Measurements from ENCODE around the gene ISG20L2. TPM values are rescaled to one million over a fixed set of nuclear protein-coding genes. Genes with fewer than 3 reads are reported as not detected.

ISG20L2 gene
- total RNA-seq, 1 experiment from 2014 or later, result 41.7 TPM

DNA sequence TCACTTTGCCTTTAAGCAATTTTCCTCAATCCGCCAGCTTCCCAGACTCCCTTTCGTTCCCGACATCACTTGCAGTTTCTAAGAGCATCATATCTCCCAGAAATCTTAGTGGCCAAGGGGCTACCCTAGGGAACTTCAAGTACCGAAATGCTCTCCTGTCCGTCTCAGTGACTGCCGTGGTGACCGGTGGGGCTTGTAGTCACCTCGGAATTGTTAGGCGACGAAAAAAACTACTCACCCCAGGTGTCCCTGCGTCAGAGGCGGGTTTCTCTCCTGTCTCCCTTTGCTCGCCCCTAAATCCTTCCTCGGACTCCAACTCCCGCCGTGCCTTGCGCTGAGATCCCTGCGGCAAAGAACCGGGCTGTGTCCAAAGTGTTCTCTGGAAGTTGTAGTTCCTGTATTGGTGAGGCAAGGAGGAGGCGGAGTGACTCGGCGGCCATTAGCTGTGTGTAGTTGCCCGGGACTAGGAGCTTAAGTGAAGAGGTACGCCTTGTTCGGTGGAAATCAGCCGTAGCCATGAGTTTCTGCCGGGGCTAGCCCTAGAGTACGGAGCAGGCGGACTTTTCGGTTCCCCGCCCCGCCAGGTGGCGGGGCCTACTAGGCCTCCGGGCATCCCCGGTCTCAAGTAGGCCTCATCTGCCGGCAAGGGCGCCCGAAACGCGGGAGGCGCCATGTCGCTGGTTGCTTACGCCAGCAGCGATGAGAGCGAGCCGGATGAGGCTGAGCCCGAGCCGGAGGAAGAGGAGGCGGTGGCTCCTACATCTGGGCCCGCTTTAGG lies 38.7 kb upstream of the ISG20L2 start, which contains the start of gene PRCC:
TSS of gene PRCC (plus strand) at position 435 of the 778 bp plus-strand sequence. CDS start at position 672, 237 bp downstream.
- peak within 1 kb of the TSS; percentile 95 for H3K4me2 ChIP-seq (ENCODE audit: low read length)
- peaks cover 58% of the 10 kb centered on the region for H3K79me2 ChIP-seq (ENCODE audit: insufficient read depth, low read length)
- peak within 1 kb of the TSS; percentile 36 for H2AFZ ChIP-seq (ENCODE audit: low read depth, low read length, poor library complexity, severe bottlenecking)
- POLR2A ChIA-PET, result interaction anchor here (0.6 to 1.9 kb wide), 12 partner anchors 10 to 267 kb away, joined by 3 to 14 read pairs (median 4); partner anchors contain the start of genes HDGF, ISG20L2, MEF2D and METTL25B
- H3K4me3 ChIP-seq (replicated peaks in 1 of 2; ENCODE audit: low read depth in 1 of 2, low read length in 2 of 2), result peak within 1 kb of the TSS; percentile 74 to 95
- intact Hi-C loops (cut with micrococcal nuclease), result loop anchor here (1.0 to 5.0 kb wide), 5 partner anchors 15 to 80 kb away; partner anchors contain the start of genes ISG20L2, METTL25B and MRPL24
- TF ChIP-seq TCF7L2 (IDR thresholded peaks at IDR 0.05; ENCODE audit: borderline replicate concordance, extremely low read depth, insufficient read depth, insufficient read length) (peak; percentile 38), EGR1 (IDR thresholded peaks at IDR 0.05; ENCODE audit: low read depth) (peak; percentile 59), POLR2A (IDR thresholded peaks at IDR 0.05; ENCODE audit: borderline replicate concordance, extremely low read depth, insufficient read depth, insufficient read length) (peak; percentile 47), EZH2phosphoT487 (IDR thresholded peaks at IDR 0.05; ENCODE audit: borderline replicate concordance) (no peak), RAD21 (IDR thresholded peaks at IDR 0.05; ENCODE audit: low read depth) (peak; percentile 34; the same call in 1 of the 2 replicates), CBX3 (IDR thresholded peaks at IDR 0.05; ENCODE audit: low read depth) (peak; percentile 66), ZFX (IDR thresholded peaks at IDR 0.05) (peak; percentile 100), ELF1 (IDR thresholded peaks at IDR 0.05; ENCODE audit: borderline replicate concordance, low read depth) (peak; percentile 75; the same call in 1 of the 2 replicates), SP1 (IDR thresholded peaks at IDR 0.05; ENCODE audit: low read depth) (peak; percentile 89), YY1 (IDR thresholded peaks at IDR 0.05; ENCODE audit: extremely low read depth, insufficient replicate concordance, low read depth, low read length) (peak; percentile 95)
- TF ChIP-seq, protein P1, sequence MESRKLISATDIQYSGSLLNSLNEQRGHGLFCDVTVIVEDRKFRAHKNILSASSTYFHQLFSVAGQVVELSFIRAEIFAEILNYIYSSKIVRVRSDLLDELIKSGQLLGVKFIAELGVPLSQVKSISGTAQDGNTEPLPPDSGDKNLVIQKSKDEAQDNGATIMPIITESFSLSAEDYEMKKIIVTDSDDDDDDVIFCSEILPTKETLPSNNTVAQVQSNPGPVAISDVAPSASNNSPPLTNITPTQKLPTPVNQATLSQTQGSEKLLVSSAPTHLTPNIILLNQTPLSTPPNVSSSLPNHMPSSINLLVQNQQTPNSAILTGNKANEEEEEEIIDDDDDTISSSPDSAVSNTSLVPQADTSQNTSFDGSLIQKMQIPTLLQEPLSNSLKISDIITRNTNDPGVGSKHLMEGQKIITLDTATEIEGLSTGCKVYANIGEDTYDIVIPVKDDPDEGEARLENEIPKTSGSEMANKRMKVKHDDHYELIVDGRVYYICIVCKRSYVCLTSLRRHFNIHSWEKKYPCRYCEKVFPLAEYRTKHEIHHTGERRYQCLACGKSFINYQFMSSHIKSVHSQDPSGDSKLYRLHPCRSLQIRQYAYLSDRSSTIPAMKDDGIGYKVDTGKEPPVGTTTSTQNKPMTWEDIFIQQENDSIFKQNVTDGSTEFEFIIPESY (IDR thresholded peaks at IDR 0.05; ENCODE audit: extremely low read depth, insufficient replicate concordance, low read length), result peak; percentile 12
- TF ChIP-seq, protein P2, sequence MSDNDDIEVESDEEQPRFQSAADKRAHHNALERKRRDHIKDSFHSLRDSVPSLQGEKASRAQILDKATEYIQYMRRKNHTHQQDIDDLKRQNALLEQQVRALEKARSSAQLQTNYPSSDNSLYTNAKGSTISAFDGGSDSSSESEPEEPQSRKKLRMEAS (IDR thresholded peaks at IDR 0.05), result peak; percentile 62
- TF ChIP-seq, protein P3, sequence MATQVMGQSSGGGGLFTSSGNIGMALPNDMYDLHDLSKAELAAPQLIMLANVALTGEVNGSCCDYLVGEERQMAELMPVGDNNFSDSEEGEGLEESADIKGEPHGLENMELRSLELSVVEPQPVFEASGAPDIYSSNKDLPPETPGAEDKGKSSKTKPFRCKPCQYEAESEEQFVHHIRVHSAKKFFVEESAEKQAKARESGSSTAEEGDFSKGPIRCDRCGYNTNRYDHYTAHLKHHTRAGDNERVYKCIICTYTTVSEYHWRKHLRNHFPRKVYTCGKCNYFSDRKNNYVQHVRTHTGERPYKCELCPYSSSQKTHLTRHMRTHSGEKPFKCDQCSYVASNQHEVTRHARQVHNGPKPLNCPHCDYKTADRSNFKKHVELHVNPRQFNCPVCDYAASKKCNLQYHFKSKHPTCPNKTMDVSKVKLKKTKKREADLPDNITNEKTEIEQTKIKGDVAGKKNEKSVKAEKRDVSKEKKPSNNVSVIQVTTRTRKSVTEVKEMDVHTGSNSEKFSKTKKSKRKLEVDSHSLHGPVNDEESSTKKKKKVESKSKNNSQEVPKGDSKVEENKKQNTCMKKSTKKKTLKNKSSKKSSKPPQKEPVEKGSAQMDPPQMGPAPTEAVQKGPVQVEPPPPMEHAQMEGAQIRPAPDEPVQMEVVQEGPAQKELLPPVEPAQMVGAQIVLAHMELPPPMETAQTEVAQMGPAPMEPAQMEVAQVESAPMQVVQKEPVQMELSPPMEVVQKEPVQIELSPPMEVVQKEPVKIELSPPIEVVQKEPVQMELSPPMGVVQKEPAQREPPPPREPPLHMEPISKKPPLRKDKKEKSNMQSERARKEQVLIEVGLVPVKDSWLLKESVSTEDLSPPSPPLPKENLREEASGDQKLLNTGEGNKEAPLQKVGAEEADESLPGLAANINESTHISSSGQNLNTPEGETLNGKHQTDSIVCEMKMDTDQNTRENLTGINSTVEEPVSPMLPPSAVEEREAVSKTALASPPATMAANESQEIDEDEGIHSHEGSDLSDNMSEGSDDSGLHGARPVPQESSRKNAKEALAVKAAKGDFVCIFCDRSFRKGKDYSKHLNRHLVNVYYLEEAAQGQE (IDR thresholded peaks at IDR 0.05; ENCODE audit: low read depth), result no peak
- TF ChIP-seq, protein P4, sequence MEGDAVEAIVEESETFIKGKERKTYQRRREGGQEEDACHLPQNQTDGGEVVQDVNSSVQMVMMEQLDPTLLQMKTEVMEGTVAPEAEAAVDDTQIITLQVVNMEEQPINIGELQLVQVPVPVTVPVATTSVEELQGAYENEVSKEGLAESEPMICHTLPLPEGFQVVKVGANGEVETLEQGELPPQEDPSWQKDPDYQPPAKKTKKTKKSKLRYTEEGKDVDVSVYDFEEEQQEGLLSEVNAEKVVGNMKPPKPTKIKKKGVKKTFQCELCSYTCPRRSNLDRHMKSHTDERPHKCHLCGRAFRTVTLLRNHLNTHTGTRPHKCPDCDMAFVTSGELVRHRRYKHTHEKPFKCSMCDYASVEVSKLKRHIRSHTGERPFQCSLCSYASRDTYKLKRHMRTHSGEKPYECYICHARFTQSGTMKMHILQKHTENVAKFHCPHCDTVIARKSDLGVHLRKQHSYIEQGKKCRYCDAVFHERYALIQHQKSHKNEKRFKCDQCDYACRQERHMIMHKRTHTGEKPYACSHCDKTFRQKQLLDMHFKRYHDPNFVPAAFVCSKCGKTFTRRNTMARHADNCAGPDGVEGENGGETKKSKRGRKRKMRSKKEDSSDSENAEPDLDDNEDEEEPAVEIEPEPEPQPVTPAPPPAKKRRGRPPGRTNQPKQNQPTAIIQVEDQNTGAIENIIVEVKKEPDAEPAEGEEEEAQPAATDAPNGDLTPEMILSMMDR (IDR thresholded peaks at IDR 0.05 in 2 of 3, conservative IDR thresholded peaks at IDR 0.05 in 1 of 3; ENCODE audit: borderline replicate concordance in 1 of 3, insufficient read depth in 1 of 3, low read depth in 2 of 3, low read length in 2 of 3), result no peak
- CTCF ChIA-PET, result interaction anchor here (1.1 to 6.4 kb wide), 6 partner anchors 20 to 165 kb away, joined by 5 to 51 read pairs (median 6); partner anchors contain the start of genes ISG20L2, METTL25B, MRPL24 and NTRK1
- H3K9me3 ChIP-seq (ENCODE audit: control insufficient read depth in 1 of 2, insufficient read depth in 1 of 2, low read depth in 1 of 2, low read length in 2 of 2), result no peaks in the 10 kb centered on the region
- ATAC-seq, result peak; percentile 92
- H3K27ac ChIP-seq (ENCODE audit: low read depth, low read length), result peak within 1 kb of the TSS; percentile 85
- peak; percentile 99 for DNase-seq (ENCODE audit: low read depth, low spot score)
- H3K4me1 ChIP-seq (ENCODE audit: control insufficient read depth in 1 of 2, insufficient read depth in 2 of 2, low read length in 2 of 2), result peaks cover 13 to 19% of the 10 kb centered on the region in 2 experiments
- H3K36me3 ChIP-seq (ENCODE audit: control insufficient read depth in 1 of 2, insufficient read depth in 2 of 2, low read length in 2 of 2), result peaks cover 3 to 16% of the 10 kb centered on the region in 2 experiments; a peak in 2 of 4 replicates
- H3K27me3 ChIP-seq (ENCODE audit: insufficient read depth, low read length), result no peaks in the 10 kb centered on the region
- H4K20me1 ChIP-seq (ENCODE audit: insufficient read depth), result no peaks in the 10 kb centered on the region
- RAD21 ChIA-PET (ENCODE audit: low non-redundant PET in 1 of 2, low total read pairs in 2 of 2, uncharacterized antibody in 2 of 2, unreplicated experiment in 2 of 2), result interaction anchor here (1.3 to 1.4 kb wide), 4 partner anchors 15 to 39 kb away, joined by 4 to 5 read pairs (median 4); partner anchors contain the start of genes MRPL24 (in 2 of the 2), ISG20L2 (in 1 of the 2) and METTL25B (in 1 of the 2)
- peak within 1 kb of the TSS; percentile 98 for H3K9ac ChIP-seq (ENCODE audit: low read length)
- TSS peak; percentile 59 for BruUV-seq (replicated peaks)
- H3K9me2 ChIP-seq (ENCODE audit: insufficient read depth), result no peaks in the 10 kb centered on the region

Measured in HCT116 (cell line).